HepG2 (cell line): ENCODE data around the gene SAMD10. TPM values are rescaled to one million over a fixed set of nuclear protein-coding genes. Genes with fewer than 3 reads are reported as not detected.
A peak's percentile ranks its signal among the peaks of the same experiment; 100 is the strongest.

Source experiments
- AKNA ChIP-seq: sonication (generic); formaldehyde crosslinking; IDR thresholded peaks from 2 replicates; pipeline ENCODE4 v1.4.0; 2020; ENCODE audit warnings: missing genetic modification reagents, borderline replicate concordance
- ARID2 ChIP-seq: sonication (generic); formaldehyde crosslinking; IDR thresholded peaks from 2 replicates; pipeline ENCODE4 v1.8.1; 2022; ENCODE audit warnings: mild to moderate bottlenecking, missing genetic modification reagents, borderline replicate concordance
- KAT8 ChIP-seq: IDR thresholded peaks from 2 replicates; pipeline ENCODE4 v1.6.1; 2016; ENCODE audit warnings: missing genetic modification reagents, missing compliant biosample characterization
- LRRFIP1 ChIP-seq: sonication (generic); formaldehyde crosslinking; conservative IDR thresholded peaks from 2 replicates; pipeline ENCODE4 v1.4.0; 2020; ENCODE audit warnings: missing genetic modification reagents
- NR3C1 ChIP-seq: sonication (generic); formaldehyde crosslinking; IDR thresholded peaks from 2 replicates; pipeline ENCODE4 v1.4.0; 2020; ENCODE audit warnings: missing genetic modification reagents
- RFX5 ChIP-seq: IDR thresholded peaks from 2 replicates; pipeline ENCODE4 v1.6.1; 2011; ENCODE audit warnings: low read depth, low read length, improper control_type of control experiment
- ZBTB43 ChIP-seq: sonication (generic); formaldehyde crosslinking; conservative IDR thresholded peaks from 2 replicates; pipeline ENCODE4 v1.4.0; 2020; ENCODE audit warnings: missing genetic modification reagents
- ZNF207 ChIP-seq: fragments of 450-650 bp; IDR thresholded peaks from 2 replicates; pipeline ENCODE4 v1.6.1; 2016; ENCODE audit warnings: antibody characterized with exemption, borderline replicate concordance
- ZNF407 ChIP-seq: sonication (generic); formaldehyde crosslinking; IDR thresholded peaks from one replicate; pipeline ENCODE4 v1.5.1; 2020; ENCODE audit warnings: mild to moderate bottlenecking, missing genetic modification reagents; ENCODE audit errors: not compliant biosample characterization
- ZNF850 ChIP-seq: sonication (generic); formaldehyde crosslinking; conservative IDR thresholded peaks from 2 replicates; pipeline ENCODE4 v1.9.0; 2021; ENCODE audit warnings: mild to moderate bottlenecking, missing genetic modification reagents
- polyA plus RNA-seq, 8 experiments: library from polyadenylated mRNA; depleted of rRNA in 3 of 8; stranded (reverse) in 7 of 8; unstranded in 1 of 8; fragments of >200 nt; fragmentation: Illumina TruSeq in 4 of 8; extraction: Trizol in 4 of 8; gene quantifications; 2 replicates each; pipeline versions ENCODE4 v1.2.1 to v1.2.3, GENCODE V29; 2011 to 2016; ENCODE audit warnings: low read depth in 4 of 8, missing spikeins in 1 of 8, mixed read lengths in 1 of 8; ENCODE audit not compliant: insufficient read depth in 1 of 8
- total RNA-seq, 5 experiments: library from RNA; depleted of rRNA; stranded (reverse); fragments of >200 nt; fragmentation: Illumina TruSeq; extraction: Trizol; gene quantifications; 2 replicates each; pipeline ENCODE4 v1.2.3, GENCODE V29; 2016; ENCODE audit warnings: low read depth in 1 of 5

Gene SAMD10
- total and polyA plus RNA-seq, 2 of the 13 experiments (the other 11 are each of a cell fraction or from before 2014, with no cell fraction given): 6.1 to 11.0 TPM

GRCh38 chr20:63968928-63969760 lies 10.3 kb downstream of the SAMD10 start (continued):
- TF ChIP-seq ZNF207 (no peak), ZNF407 (no peak), RFX5 (no peak), AKNA (CRISPR knock-in tag) (no peak), LRRFIP1 (CRISPR knock-in tag) (no peak), ZNF850 (no peak), KAT8 (CRISPR knock-in tag) (peak; percentile 69), ZBTB43 (CRISPR knock-in tag) (peak; percentile 71), ARID2 (CRISPR knock-in tag) (peak; percentile 62; the same call in 1 of the 2 replicates), NR3C1 (no peak)
